Large intestine (tissue), 12 donors: ENCODE data around the gene SUSD1. TPM values are rescaled to one million over a fixed set of nuclear protein-coding genes. Genes with fewer than 3 reads are reported as not detected.

Source experiments
- DNase-seq, 2 donors: peaks; one replicate each; pipeline versions ENCODE4 v3.0.0 to v3.0.0-alpha.2; 2013
- H3K27ac ChIP-seq: one replicate; pipeline ENCODE4 v1.5.1; 2013; ENCODE audit warnings: low read length
- H3K27me3 ChIP-seq: 2 replicates; pipeline ENCODE4 v1.6.1; 2013; ENCODE audit warnings: low read length; ENCODE audit not compliant: control insufficient read depth, insufficient read depth
- H3K36me3 ChIP-seq: 2 replicates; pipeline ENCODE4 v1.6.1; 2013; ENCODE audit warnings: low read length; ENCODE audit not compliant: control insufficient read depth, insufficient read depth
- H3K4me1 ChIP-seq: one replicate; pipeline ENCODE4 v1.6.1; 2013; ENCODE audit warnings: low read length; ENCODE audit not compliant: control insufficient read depth, insufficient read depth
- H3K4me3 ChIP-seq: one replicate; pipeline ENCODE4 v1.5.1; 2013; ENCODE audit warnings: low read length
- H3K9me3 ChIP-seq: one replicate; pipeline ENCODE4 v1.6.1; 2013; ENCODE audit warnings: mild to moderate bottlenecking, low read depth, low read length, moderate library complexity; ENCODE audit not compliant: control insufficient read depth
- WGBS: methylation state at CpG from one replicate; pipeline ENCODE4 v1.1.5; 2013; ENCODE audit warnings: low lambda C conversion rate; ENCODE audit not compliant: insufficient coverage; 5-methylcytosine and 5-hydroxymethylcytosine counted together
- long read RNA-seq, 11 donors: transcript quantifications; one replicate each; lab custom pipeline, GENCODE V29; 2026
- polyA plus RNA-seq: library from polyadenylated mRNA; unstranded; fragments of 120-200 nt; gene quantifications from one replicate; pipeline ENCODE4 v1.2.1, GENCODE V29; 2013

Gene SUSD1
- polyA plus RNA-seq, result 28.4 TPM
- long read RNA-seq, donor 1, partial matches to known transcripts, result 5 of 5 reads
- long read RNA-seq, donor 1, other reads (novel, unspliced or antisense), result 0 of 5 reads
- long read RNA-seq, donor 2, partial matches to known transcripts, result 0 of 4 reads
- long read RNA-seq, donor 2, other reads (novel, unspliced or antisense), result 0 of 4 reads
- long read RNA-seq, donor 3, result 0 reads
- long read RNA-seq, donor 4, result 0 reads
- long read RNA-seq, donor 5, partial matches to known transcripts, result 0 of 1 reads
- long read RNA-seq, donor 5, other reads (novel, unspliced or antisense), result 0 of 1 reads
- long read RNA-seq, donor 6, partial matches to known transcripts, result 0 of 3 reads
- long read RNA-seq, donor 6, other reads (novel, unspliced or antisense), result 0 of 3 reads
- long read RNA-seq, donor 7, partial matches to known transcripts, result 0 of 2 reads
- long read RNA-seq, donor 7, other reads (novel, unspliced or antisense), result 0 of 2 reads
- long read RNA-seq, donor 8, partial matches to known transcripts, result 0 of 1 reads
- long read RNA-seq, donor 8, other reads (novel, unspliced or antisense), result 0 of 1 reads
- long read RNA-seq, donor 9, partial matches to known transcripts, result 0 of 1 reads
- long read RNA-seq, donor 9, other reads (novel, unspliced or antisense), result 0 of 1 reads
- long read RNA-seq, donor 10, partial matches to known transcripts, result 16 of 19 reads
- long read RNA-seq, donor 10, other reads (novel, unspliced or antisense), result 0 of 19 reads
- long read RNA-seq, donor 11, partial matches to known transcripts, result 0 of 2 reads
- long read RNA-seq, donor 11, other reads (novel, unspliced or antisense), result 0 of 2 reads

GRCh38 chr9:112174965-112175795 lies at the start of gene SUSD1:
SUSD1 (minus strand) TSS chr9:112175297; CDS start chr9:112175235, 62 bp downstream.
- peaks cover 57% of the 10 kb centered on the region for H3K4me1 ChIP-seq
- no peaks in the 10 kb centered on the region for H3K36me3 ChIP-seq
- H3K27me3 ChIP-seq, result no peaks in the 10 kb centered on the region
- H3K9me3 ChIP-seq, result no peaks in the 10 kb centered on the region
- peak in 1 of 2 donors; percentile 82 for DNase-seq
- WGBS, result 0% methylated on average over 4 of the region's 88 CpGs
- H3K27ac ChIP-seq, result peak within 1 kb of the TSS; percentile 94
- H3K4me3 ChIP-seq, result peak within 1 kb of the TSS; percentile 65

GRCh38 chr9:112224401-112225289 lies 49.5 kb upstream of the SUSD1 start:
- peaks cover 38% of the 10 kb centered on the region for H3K36me3 ChIP-seq
- DNase-seq, result no peak
- WGBS, result no CpG with 5 or more reads among the region's 4 CpGs

GRCh38 chr9:112218908-112219307 lies 43.8 kb upstream of the SUSD1 start:
- peaks cover 14% of the 10 kb centered on the region for H3K36me3 ChIP-seq
- H3K27ac ChIP-seq, result no peak overlapping the region
- no peaks in the 10 kb centered on the region for H3K9me3 ChIP-seq
- DNase-seq, result no peak
- no peaks in the 10 kb centered on the region for H3K27me3 ChIP-seq
- no peak overlapping the region for H3K4me3 ChIP-seq
- 100% methylated on average over 2 of the region's 3 CpGs for WGBS
- H3K4me1 ChIP-seq, result no peaks in the 10 kb centered on the region

More at GRCh38 chr9:112224401-112225289, 49.5 kb upstream of the SUSD1 start:
- H3K4me3 ChIP-seq, result no peak overlapping the region
- H3K9me3 ChIP-seq, result no peaks in the 10 kb centered on the region
- H3K27me3 ChIP-seq, result no peaks in the 10 kb centered on the region
- H3K27ac ChIP-seq, result no peak overlapping the region
- no peaks in the 10 kb centered on the region for H3K4me1 ChIP-seq

GRCh38 chr9:112212926-112213325 lies 37.8 kb upstream of the SUSD1 start:
- no peak for DNase-seq
- no CpG with 5 or more reads among the region's 2 CpGs for WGBS
- Histone ChIP-seq H3K9me3 (no peaks in the 10 kb centered on the region), H3K36me3 (peaks cover 23% of the 10 kb centered on the region), H3K27ac (no peak overlapping the region), H3K4me3 (no peak overlapping the region), H3K27me3 (no peaks in the 10 kb centered on the region), H3K4me1 (no peaks in the 10 kb centered on the region)

- Histone ChIP-seq H3K27ac (no peak overlapping the region), H3K4me3 (no peak overlapping the region), H3K4me1 (no peaks in the 10 kb centered on the region), H3K27me3 (no peaks in the 10 kb centered on the region), H3K36me3 (peaks cover 21% of the 10 kb centered on the region), H3K9me3 (peaks cover 10% of the 10 kb centered on the region)
- no peak for DNase-seq
- 100% methylated on average over 1 of the region's 1 CpG for WGBS
These were observed 32.4 kb upstream of the SUSD1 start for GRCh38 chr9:112207451-112207850.

- H3K4me1 ChIP-seq, result no peaks in the 10 kb centered on the region
- peaks cover 5% of the 10 kb centered on the region for H3K36me3 ChIP-seq
- DNase-seq, result no peak
- H3K27ac ChIP-seq, result no peak overlapping the region
- H3K4me3 ChIP-seq, result no peak overlapping the region
- WGBS, result no CpG with 5 or more reads among the region's 2 CpGs
- H3K27me3 ChIP-seq, result no peaks in the 10 kb centered on the region
- H3K9me3 ChIP-seq, result peaks cover 10% of the 10 kb centered on the region
These were observed 28.4 kb upstream of the SUSD1 start for GRCh38 chr9:112203536-112203935.

GRCh38 chr9:112200711-112201110 lies 25.6 kb upstream of the SUSD1 start:
- Histone ChIP-seq H3K27ac (no peak overlapping the region), H3K27me3 (no peaks in the 10 kb centered on the region), H3K4me1 (no peaks in the 10 kb centered on the region), H3K4me3 (no peak overlapping the region), H3K9me3 (peaks cover 7% of the 10 kb centered on the region), H3K36me3 (no peaks in the 10 kb centered on the region)
- 83% methylated on average over 2 of the region's 5 CpGs for WGBS
- DNase-seq, result no peak

- H3K4me3 ChIP-seq, result no peak overlapping the region
These were observed 23.5 kb upstream of the SUSD1 start for GRCh38 chr9:112198646-112199045.

GRCh38 chr9:112194969-112195431 lies 19.9 kb upstream of the SUSD1 start:
- Histone ChIP-seq H3K27me3 (no peaks in the 10 kb centered on the region), H3K4me3 (no peak overlapping the region), H3K27ac (no peak overlapping the region), H3K9me3 (no peaks in the 10 kb centered on the region), H3K36me3 (no peaks in the 10 kb centered on the region), H3K4me1 (no peaks in the 10 kb centered on the region)
- no CpG with 5 or more reads among the region's 4 CpGs for WGBS
- no peak for DNase-seq

More at GRCh38 chr9:112198646-112199045, 23.5 kb upstream of the SUSD1 start:
- no peak overlapping the region for H3K27ac ChIP-seq
- H3K4me1 ChIP-seq, result no peaks in the 10 kb centered on the region
- peak in 1 of 2 donors; percentile 36 for DNase-seq
- WGBS, result 40% methylated on average over 1 of the region's 4 CpGs
- H3K9me3 ChIP-seq, result peaks cover 4% of the 10 kb centered on the region
- H3K36me3 ChIP-seq, result no peaks in the 10 kb centered on the region
- no peaks in the 10 kb centered on the region for H3K27me3 ChIP-seq
